AG04450 (cell line): Measurements from ENCODE around the gene ZNF835. TPM values are rescaled to one million over a fixed set of nuclear protein-coding genes. Genes with fewer than 3 reads are reported as not detected.
"Not testable (repeated sequence)": the region's sequence is repeated elsewhere in the genome, so short reads cannot be mapped to it uniquely, and the experiment has no call there.

ENCODE experiments used
- CTCF ChIA-PET: fragments of 300-600, 350-600 bp; formaldehyde crosslinking; extraction: SDS; loops from one replicate; lab custom pipeline; 2022; ENCODE audit warnings: antibody characterized with exemption, inconsistent platforms; lab: Charles Lee
- POLR2A ChIA-PET: fragments of 350-600 bp; formaldehyde crosslinking; extraction: SDS; loops from one replicate; lab custom pipeline; 2021; ENCODE audit warnings: antibody characterized with exemption, inconsistent platforms; lab: Yijun Ruan, JAX
- DNase-seq: peaks from one replicate; pipeline ENCODE4 v3.0.0-alpha.2; 2011; ENCODE audit warnings: low read depth, low spot score
- H3K27ac ChIP-seq: one replicate; pipeline ENCODE4 v1.5.1; 2012; ENCODE audit warnings: low read depth, low read length, control low read depth
- H3K27me3 ChIP-seq: one replicate; pipeline ENCODE4 v1.6.0; 2012; ENCODE audit warnings: low read length; ENCODE audit not compliant: control insufficient read depth, insufficient read depth
- H3K4me3 ChIP-seq: 2 replicates; pipeline ENCODE4 v1.5.1; 2011; ENCODE audit warnings: mild to moderate bottlenecking, low read depth, low read length, control low read depth
- H3K9me3 ChIP-seq: 2 replicates; pipeline ENCODE4 v1.5.1; 2012; ENCODE audit warnings: low read length; ENCODE audit not compliant: control insufficient read depth, insufficient read depth
- polyA plus RNA-seq: library from polyadenylated mRNA; depleted of rRNA; stranded (reverse); fragments of >200 nt; gene quantifications from 2 replicates; pipeline ENCODE4 v1.2.3, GENCODE V29; 2011
- TF ChIP-seq, protein P1 (sequence below): IDR thresholded peaks from 2 replicates; pipeline ENCODE4 v1.5.1; 2011; ENCODE audit warnings: low read depth, low read length, control low read depth, inconsistent platforms

The ZNF835 gene
- polyA plus RNA-seq, 1 experiment: not detected

DNA sequence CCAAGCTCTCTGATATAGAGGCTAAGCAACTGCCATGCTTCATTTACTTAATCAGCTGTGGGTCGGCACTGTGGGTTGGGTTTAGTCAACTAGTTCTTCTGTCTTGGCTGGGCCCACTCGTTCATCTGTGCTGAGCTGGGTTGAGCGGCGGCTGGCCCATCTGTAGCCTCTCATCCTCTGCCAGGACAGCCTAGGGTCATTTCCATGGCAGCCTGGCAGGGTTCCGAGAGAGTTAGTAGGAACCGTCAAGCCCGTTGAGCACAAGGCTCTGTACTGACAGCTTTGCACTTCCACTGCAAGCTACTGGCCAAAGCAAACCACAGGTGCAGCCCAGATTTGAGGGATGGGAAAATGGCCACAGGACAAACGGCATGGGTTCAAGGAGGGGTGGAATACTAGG, 6.6 kb upstream of the ZNF835 start:
- no peak for DNase-seq
- Histone ChIP-seq H3K4me3 (no peak overlapping the region), H3K27ac (no peak overlapping the region), H3K27me3 (no peaks in the 10 kb centered on the region), H3K9me3 (peaks cover 64% of the 10 kb centered on the region)
- TF ChIP-seq, protein P1, sequence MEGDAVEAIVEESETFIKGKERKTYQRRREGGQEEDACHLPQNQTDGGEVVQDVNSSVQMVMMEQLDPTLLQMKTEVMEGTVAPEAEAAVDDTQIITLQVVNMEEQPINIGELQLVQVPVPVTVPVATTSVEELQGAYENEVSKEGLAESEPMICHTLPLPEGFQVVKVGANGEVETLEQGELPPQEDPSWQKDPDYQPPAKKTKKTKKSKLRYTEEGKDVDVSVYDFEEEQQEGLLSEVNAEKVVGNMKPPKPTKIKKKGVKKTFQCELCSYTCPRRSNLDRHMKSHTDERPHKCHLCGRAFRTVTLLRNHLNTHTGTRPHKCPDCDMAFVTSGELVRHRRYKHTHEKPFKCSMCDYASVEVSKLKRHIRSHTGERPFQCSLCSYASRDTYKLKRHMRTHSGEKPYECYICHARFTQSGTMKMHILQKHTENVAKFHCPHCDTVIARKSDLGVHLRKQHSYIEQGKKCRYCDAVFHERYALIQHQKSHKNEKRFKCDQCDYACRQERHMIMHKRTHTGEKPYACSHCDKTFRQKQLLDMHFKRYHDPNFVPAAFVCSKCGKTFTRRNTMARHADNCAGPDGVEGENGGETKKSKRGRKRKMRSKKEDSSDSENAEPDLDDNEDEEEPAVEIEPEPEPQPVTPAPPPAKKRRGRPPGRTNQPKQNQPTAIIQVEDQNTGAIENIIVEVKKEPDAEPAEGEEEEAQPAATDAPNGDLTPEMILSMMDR: no peak
- POLR2A ChIA-PET: no interaction called here
- CTCF ChIA-PET: no interaction called here

DNA sequence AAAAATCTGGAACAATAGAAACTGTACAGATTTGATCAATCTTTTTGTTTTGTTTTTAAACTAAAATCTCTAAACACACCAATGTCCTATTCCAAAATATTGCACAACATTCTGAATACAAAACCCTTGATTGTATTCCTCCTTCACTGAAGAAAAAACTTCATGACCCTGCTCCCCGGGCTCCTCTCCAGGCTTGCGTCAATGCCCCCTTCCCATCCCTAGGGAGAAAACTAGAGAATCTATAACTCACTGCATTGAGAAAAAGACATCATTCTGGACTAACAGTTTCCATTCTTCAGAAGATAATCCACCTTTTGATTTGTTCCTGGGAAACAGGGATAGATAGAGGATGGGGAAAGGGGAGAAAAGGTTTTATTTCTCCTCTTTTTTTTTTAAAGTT, 1.1 kb upstream of the ZNF835 start:
- peaks cover 77% of the 10 kb centered on the region for H3K9me3 ChIP-seq
- H3K27ac ChIP-seq, H3K27me3 ChIP-seq, H3K4me3 ChIP-seq, DNase-seq, POLR2A ChIA-PET, CTCF ChIA-PET: not testable (repeated sequence)

DNA sequence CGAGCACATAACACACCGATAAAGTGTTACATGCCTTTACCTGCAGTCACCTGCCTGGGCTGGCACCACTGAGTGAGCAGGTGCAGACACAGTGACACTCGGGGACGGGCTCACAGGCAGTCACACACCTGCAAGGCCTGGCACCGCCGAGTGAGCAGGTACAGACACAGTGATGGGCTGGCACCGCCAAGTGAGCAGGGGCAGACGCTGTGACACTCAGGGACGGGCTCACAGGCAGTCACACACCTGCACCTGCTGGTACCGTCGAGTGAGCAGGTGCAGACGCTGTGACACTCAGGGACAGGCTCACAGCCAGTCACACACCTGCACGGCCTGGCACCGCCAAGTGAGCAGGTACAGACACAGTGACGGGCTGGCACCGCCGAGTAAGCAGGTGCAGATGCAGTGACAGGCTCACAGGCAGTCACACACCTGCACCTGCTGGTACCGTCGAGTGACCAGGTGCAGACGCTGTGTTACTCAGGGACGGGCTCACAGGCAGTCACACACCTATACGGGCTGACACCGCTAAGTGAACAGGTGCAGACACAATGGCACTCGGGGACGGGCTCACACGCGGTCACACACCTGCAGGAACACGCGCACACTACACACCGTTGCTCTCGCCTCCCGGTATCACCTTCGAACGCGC, 470 bp downstream of the ZNF835 start:
- H3K27ac ChIP-seq: no peak overlapping the region
- TF ChIP-seq, protein P1: no peak
- POLR2A ChIA-PET: no interaction called here
- no peak for DNase-seq
- H3K9me3 ChIP-seq: peaks cover 79% of the 10 kb centered on the region
- no peaks in the 10 kb centered on the region for H3K27me3 ChIP-seq
- H3K4me3 ChIP-seq: no peak overlapping the region
- CTCF ChIA-PET: no interaction called here

DNA sequence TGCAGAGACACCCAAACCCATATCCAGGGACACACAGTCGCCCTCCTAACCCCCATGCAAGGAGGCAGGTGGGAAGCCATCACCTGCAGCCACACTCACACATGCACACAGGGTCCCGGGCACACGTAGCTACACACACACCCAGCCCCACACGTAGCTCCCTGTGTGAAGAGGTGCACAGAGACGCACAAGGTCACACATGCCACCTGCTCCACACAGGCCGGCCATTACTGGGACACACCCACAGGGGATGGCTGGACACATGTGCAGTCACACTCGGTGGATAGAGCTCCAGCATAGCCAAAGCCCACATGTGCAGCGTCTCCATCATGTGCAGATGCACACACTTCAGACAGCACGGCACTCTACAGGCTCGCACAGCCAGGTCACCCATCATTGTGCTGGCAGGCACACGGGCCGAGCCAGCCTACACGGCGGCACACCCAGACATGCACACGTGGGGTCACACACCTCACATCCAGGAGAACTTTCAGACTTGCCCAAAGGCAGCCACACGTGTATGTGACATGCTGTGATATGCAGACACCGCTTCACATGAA, 1.1 kb downstream of the ZNF835 start:
- no peak for DNase-seq
- CTCF ChIA-PET: no interaction called here
- Histone ChIP-seq H3K9me3 (peaks cover 79% of the 10 kb centered on the region), H3K4me3 (no peak overlapping the region), H3K27me3 (no peaks in the 10 kb centered on the region), H3K27ac (no peak overlapping the region)
- POLR2A ChIA-PET: no interaction called here
- TF ChIP-seq, protein P1: no peak

DNA sequence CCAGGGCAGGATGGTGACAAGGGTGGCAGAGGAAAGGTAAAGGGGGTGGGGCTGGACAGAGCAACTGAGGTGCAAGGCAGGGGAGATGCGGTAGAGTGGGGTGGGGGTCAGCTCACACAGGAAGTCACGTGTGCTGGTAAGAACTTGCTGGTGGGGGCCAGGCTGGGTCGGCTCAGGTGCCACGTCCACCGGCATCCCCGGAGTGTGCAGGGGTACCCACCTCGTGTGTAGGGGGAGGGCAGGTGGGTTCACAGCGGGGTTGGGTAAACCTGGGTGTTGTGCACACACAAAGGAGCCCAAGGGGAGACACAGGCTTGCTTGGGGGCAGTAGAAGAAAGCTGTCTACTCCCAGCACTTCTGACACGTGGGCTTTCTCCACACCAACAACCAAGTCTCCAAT, 2.9 kb downstream of the ZNF835 start:
- H3K27ac ChIP-seq: no peak overlapping the region
- no peaks in the 10 kb centered on the region for H3K27me3 ChIP-seq
- no peak for DNase-seq
- POLR2A ChIA-PET: no interaction called here
- H3K9me3 ChIP-seq: peaks cover 86% of the 10 kb centered on the region
- H3K4me3 ChIP-seq: no peak overlapping the region
- CTCF ChIA-PET: no interaction called here
- TF ChIP-seq, protein P1: no peak
